Lower lobe of right lung (tissue), 2 donors: ENCODE data around the gene SLC39A10. TPM values are rescaled to one million over a fixed set of nuclear protein-coding genes. Genes with fewer than 3 reads are reported as not detected.
"Not testable (repeated sequence)": the region's sequence is repeated elsewhere in the genome, so short reads cannot be mapped to it uniquely, and the experiment has no call there.

Source experiments
- ATAC-seq, 2 donors: fragments of 200-7000 bp; cut with Tn5 transposase; one replicate each; pipeline ENCODE4 v1.9.1; 2020 to 2022; ENCODE audit warnings: mild to moderate bottlenecking in 2 of 2, moderate library complexity in 2 of 2
- DNase-seq: peaks from one replicate; pipeline ENCODE4 v3.0.0-alpha.2; 2020
- H3K27ac ChIP-seq: fragments of 200-600 bp; one replicate; pipeline ENCODE4 v1.8.0; 2022
- H3K27me3 ChIP-seq: fragments of 200-600 bp; one replicate; pipeline ENCODE4 v1.8.0; 2022; ENCODE audit warnings: low read depth
- H3K36me3 ChIP-seq: fragments of 200-600 bp; one replicate; pipeline ENCODE4 v1.8.0; 2022; ENCODE audit warnings: mild to moderate bottlenecking
- H3K4me1 ChIP-seq: fragments of 200-600 bp; one replicate; pipeline ENCODE4 v1.8.0; 2022
- H3K4me3 ChIP-seq: fragments of 200-600 bp; one replicate; pipeline ENCODE4 v1.8.0; 2022; ENCODE audit warnings: mild to moderate bottlenecking
- H3K9me3 ChIP-seq: fragments of 200-600 bp; one replicate; pipeline ENCODE4 v1.8.0; 2022
- intact Hi-C: fragments of 100-400 bp; cut with DNase I; formaldehyde crosslinking; loops from one replicate; pipeline ENCODE4 v1.11.0; 2022
- total RNA-seq: library from RNA; stranded (reverse); fragmentation: NEBNext Ultra II Directional; extraction: Animal tissue kit (Norgen Biotek cat#: 25700); gene quantifications from one replicate; pipeline ENCODE4 v1.2.1, GENCODE V29; 2021
- TF ChIP-seq, protein P1 (sequence below): fragments of 200-600 bp; IDR thresholded peaks from one replicate; pipeline ENCODE4 v1.8.0; 2022; ENCODE audit warnings: antibody characterized with exemption, mild to moderate bottlenecking
- donor health status: DM: no; HTN: yes; CAD: no; lungs with severe emphysema.

SLC39A10 gene
- total RNA-seq, 1 donor from 2014 or later, result 37.2 TPM

DNA sequence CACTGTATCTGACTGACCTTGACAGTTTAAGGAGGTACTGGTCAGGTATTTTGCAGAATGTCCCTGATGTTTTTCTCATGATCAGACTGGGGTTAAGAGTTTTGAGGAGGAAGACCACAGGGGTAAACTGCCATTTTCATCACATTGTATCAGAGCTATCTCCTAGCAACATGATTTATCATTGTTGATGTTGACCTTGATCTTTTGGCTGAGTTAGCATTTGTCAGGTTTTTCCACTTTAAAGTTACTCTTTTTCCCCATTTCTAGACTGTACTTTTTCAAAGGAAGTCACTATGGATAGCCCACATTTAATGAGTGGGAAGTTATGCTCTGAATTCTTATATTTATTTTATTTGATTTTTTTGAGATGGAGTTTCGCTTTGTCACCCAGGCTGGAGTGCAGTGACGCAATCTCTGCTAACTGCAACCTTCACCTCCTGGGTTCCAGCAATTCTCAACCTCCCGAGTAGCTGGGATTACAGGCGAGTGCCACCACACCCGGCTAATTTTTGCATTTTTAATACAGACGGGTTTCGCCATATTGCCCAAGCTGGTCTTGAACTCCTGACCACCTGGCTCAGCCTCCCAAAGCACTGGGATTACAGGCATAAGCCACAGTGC is 17.7 kb upstream of the SLC39A10 start:
- Histone ChIP-seq H3K4me1 (peaks cover 6% of the 10 kb centered on the region), H3K9me3 (no peaks in the 10 kb centered on the region), H3K36me3 (no peaks in the 10 kb centered on the region), H3K4me3 (no peak overlapping the region), H3K27ac (no peak overlapping the region), H3K27me3 (no peaks in the 10 kb centered on the region)
- no peak for DNase-seq
- intact Hi-C loops, result no loop called here
- ATAC-seq, result no peak
- TF ChIP-seq, protein P1, sequence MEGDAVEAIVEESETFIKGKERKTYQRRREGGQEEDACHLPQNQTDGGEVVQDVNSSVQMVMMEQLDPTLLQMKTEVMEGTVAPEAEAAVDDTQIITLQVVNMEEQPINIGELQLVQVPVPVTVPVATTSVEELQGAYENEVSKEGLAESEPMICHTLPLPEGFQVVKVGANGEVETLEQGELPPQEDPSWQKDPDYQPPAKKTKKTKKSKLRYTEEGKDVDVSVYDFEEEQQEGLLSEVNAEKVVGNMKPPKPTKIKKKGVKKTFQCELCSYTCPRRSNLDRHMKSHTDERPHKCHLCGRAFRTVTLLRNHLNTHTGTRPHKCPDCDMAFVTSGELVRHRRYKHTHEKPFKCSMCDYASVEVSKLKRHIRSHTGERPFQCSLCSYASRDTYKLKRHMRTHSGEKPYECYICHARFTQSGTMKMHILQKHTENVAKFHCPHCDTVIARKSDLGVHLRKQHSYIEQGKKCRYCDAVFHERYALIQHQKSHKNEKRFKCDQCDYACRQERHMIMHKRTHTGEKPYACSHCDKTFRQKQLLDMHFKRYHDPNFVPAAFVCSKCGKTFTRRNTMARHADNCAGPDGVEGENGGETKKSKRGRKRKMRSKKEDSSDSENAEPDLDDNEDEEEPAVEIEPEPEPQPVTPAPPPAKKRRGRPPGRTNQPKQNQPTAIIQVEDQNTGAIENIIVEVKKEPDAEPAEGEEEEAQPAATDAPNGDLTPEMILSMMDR, result no peak

DNA sequence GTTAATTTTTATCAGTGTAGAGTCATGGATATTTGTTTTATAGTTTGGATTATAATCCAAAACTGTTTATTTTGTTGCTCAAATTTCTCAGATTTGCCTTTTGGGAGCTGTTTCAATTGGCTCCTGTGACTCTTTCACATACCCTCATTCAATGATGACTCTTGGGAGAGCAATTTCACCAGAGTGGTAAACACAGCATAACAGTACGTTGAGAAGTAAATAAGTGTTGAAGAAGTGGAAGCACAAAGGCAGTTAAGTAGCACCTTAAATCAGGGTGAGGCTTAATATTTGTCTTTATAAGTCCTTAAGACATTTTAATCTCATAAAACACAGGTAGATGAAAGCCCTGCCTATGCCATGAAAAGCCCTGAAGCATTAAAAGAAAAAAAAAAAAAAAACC is 17.1 kb upstream of the SLC39A10 start:
- DNase-seq (no peak), ATAC-seq (peak; percentile 75 to 82)
- TF ChIP-seq, protein P1, result no peak

DNA sequence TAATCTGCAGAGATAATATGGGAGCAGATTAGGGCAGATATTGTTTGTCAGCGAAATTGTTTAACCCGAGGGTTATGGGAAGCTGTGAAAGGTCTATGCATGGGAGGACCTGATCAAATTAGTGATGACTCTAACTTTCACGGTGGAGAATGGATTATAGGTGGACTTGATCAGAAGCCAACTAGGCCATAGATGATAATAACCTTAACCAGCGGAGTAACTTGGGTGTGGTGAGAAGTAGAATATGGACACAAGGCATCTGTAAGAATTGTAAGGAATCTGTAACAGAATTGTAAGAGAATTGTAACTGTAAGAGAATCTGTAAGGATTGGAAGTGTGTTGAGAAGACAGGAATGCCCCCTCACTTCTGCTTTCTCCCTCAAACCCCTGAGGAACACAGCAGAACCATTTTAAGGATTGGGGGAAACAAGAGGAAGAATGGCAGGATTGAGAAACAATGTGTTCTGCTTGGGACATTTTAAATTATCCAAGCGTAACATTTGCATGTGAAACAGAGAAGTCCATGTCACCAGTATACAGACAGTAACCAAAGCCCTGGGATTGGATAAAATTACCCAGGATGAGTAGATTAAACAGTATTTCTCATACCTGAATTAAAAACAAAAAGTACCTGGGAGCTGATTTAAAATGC is 14.9 kb upstream of the SLC39A10 start:
- H3K36me3 ChIP-seq, result no peaks in the 10 kb centered on the region
- peak; percentile 38 to 50 for ATAC-seq
- intact Hi-C loops, result no loop called here
- no peak for DNase-seq
- no peaks in the 10 kb centered on the region for H3K9me3 ChIP-seq
- H3K4me3 ChIP-seq, result no peak overlapping the region
- TF ChIP-seq, protein P1, result no peak
- no peak overlapping the region for H3K27ac ChIP-seq
- no peaks in the 10 kb centered on the region for H3K27me3 ChIP-seq
- peaks cover 12% of the 10 kb centered on the region for H3K4me1 ChIP-seq

More for the DNA sequence above, 17.1 kb upstream of the SLC39A10 start:
- Histone ChIP-seq H3K36me3 (no peaks in the 10 kb centered on the region), H3K9me3 (no peaks in the 10 kb centered on the region), H3K27me3 (no peaks in the 10 kb centered on the region), H3K4me1 (peaks cover 6% of the 10 kb centered on the region), H3K27ac (no peak overlapping the region), H3K4me3 (no peak overlapping the region)
- intact Hi-C loops, result no loop called here

DNA sequence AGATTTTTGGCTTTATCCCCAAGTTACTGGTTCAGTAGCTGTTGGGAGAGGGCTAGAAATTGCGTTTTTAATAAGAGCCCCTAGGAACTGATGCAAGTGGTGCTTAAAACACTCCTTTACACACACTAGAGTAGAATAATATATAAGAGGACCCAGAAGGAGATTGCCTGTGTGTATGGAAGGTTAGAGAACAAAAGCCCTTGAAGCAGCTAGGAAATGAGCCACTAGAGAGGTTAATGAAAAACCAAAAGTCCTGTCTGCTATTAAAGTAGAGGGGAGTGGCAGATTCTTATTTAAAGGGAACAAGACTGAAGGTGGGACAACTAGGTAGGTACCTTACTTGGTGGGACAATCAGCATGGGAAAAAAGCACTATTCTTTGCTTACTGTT is 14.4 kb upstream of the SLC39A10 start:
- Histone ChIP-seq H3K4me3 (no peak overlapping the region), H3K27me3 (no peaks in the 10 kb centered on the region), H3K4me1 (peaks cover 12% of the 10 kb centered on the region), H3K27ac (no peak overlapping the region), H3K36me3 (no peaks in the 10 kb centered on the region), H3K9me3 (no peaks in the 10 kb centered on the region)
- DNase-seq, result no peak
- TF ChIP-seq, protein P1, result no peak
- intact Hi-C loops, result no loop called here
- peak; percentile 83 to 88 for ATAC-seq

DNA sequence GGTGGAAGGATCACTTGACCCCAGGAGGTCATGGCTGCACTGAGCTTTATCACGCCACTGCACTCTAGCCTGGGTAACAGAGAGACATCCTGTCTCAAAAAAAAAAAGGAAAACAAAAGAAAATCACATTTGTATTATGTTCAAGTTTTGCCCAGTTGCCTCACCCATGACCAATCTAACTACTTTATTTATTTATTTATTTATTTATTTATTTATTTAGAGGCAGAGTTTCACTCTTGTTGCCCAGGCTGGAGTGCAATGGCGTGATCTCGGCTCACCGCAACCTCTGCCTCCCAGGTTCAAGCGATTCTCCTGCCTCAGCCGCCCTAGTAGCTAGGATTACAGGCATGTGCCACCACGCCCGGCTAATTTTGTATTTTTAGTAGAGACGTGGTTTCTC is 12.3 kb upstream of the SLC39A10 start:
- ATAC-seq, H3K27me3 ChIP-seq, H3K9me3 ChIP-seq, intact Hi-C loops, H3K4me3 ChIP-seq, DNase-seq, H3K36me3 ChIP-seq, H3K27ac ChIP-seq: not testable (repeated sequence)
- peaks cover 12% of the 10 kb centered on the region for H3K4me1 ChIP-seq

DNA sequence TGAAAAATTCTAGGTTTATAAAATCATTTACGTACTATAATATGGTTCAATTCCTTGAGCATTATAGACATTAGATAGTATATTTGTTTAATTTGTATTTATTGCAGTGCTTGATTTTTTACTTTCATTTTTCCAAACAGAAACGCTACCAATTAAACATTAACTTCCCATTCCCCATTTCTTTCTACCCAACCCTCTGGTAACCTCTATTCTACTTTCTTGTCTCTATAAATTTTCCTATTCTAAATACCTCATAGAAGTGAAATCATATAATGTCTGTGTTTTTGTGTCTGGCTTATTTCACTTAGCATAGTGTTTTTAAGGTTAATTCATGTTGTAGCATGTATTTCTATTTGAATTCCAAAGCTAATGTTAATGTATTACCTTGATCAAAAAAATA is 11.6 kb upstream of the SLC39A10 start:
- Histone ChIP-seq H3K9me3 (no peaks in the 10 kb centered on the region), H3K36me3 (no peaks in the 10 kb centered on the region), H3K4me1 (peaks cover 12% of the 10 kb centered on the region), H3K27ac (no peak overlapping the region), H3K27me3 (no peaks in the 10 kb centered on the region), H3K4me3 (no peak overlapping the region)
- intact Hi-C loops, result no loop called here
- TF ChIP-seq, protein P1, result no peak
- DNase-seq (no peak), ATAC-seq (no peak)
